ENCODE data around the gene EIF6. TPM values are rescaled to one million over a fixed set of nuclear protein-coding genes. Genes with fewer than 3 reads are reported as not detected.

Gene EIF6
- total and polyA plus RNA-seq, 2 donors: 66.2 to 141 TPM

DNA sequence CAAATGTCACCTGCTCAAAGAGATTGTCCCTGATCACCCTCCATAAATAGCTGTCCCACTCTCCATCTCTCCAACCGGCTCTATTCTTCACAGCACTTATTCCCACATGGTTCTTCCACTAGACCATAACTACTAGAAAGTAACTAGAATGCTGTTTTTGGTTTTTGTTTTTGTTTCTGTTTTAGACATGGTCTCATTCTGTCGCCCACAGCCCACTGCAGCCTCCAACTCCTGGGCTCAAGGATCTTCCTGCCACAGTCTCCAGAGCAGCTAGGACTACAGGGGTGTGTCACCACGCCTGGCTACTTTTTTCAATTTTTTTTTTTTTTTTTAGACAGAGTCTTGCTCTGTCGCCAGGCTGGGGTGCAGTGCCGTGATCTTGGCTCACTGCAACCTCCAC lies 45.8 kb downstream of the EIF6 start:
- DNase-seq (ENCODE audit: extremely low spot score): no peak
- no peak overlapping the region for H3K4me3 ChIP-seq (ENCODE audit: low read depth, low read length)
- 88% methylated on average over 5 of the region's 5 CpGs for WGBS

DNA sequence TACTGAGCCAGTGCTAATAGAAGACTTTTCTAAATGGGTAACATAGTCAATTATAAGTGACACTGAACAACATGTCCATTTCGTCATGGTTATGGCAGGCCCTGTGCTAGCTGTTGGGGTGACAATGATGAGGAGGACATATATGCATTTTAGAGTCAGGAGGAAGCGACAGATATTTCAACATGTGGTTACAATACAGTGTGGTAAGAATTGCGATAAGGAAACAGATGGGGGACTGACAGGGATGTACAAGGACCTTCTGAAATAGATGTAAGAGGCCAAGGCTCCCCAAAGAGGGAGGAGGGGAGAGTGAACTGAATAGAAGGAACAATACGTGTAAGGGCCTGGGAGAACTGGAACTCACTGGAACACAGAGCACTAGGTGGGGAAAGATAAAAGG lies 46.4 kb downstream of the EIF6 start:
- H3K4me1 ChIP-seq (ENCODE audit: insufficient read depth): no peaks in the 10 kb centered on the region
- peaks cover 1% of the 10 kb centered on the region for H3K36me3 ChIP-seq (ENCODE audit: insufficient read depth)
- H3K27ac ChIP-seq (ENCODE audit: low read depth): no peak overlapping the region
- no peak for DNase-seq (ENCODE audit: extremely low spot score)
- WGBS: 84% methylated on average over 4 of the region's 4 CpGs
- H3K4me3 ChIP-seq (ENCODE audit: low read depth, low read length): no peak overlapping the region

More for the DNA sequence above, 45.8 kb downstream of the EIF6 start:
- Histone ChIP-seq H3K4me1 (ENCODE audit: insufficient read depth) (no peaks in the 10 kb centered on the region), H3K36me3 (ENCODE audit: insufficient read depth) (peaks cover 1% of the 10 kb centered on the region), H3K27ac (ENCODE audit: low read depth) (no peak overlapping the region)

DNA sequence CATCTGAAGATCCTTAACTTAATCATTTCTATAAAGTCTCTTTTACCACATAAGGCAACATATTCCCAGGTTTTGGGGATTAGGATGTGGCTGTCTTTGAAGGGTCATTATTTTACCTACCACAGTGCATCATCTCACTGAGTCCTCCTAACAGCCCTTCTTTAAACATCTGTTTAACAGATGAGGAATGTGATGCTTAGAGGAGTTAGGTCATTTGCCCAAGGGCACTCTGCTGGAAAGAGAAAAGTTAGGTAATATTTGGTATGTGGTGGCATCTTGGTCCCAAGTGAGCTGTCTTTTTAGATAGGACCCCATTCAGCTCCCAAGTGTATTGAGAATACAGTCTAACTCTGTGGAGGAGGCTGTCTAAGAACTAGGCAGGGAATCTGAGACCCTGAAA lies 47.1 kb downstream of the EIF6 start:
- no peak for DNase-seq (ENCODE audit: extremely low spot score)
- H3K36me3 ChIP-seq (ENCODE audit: insufficient read depth): peaks cover 1% of the 10 kb centered on the region
- no peak overlapping the region for H3K4me3 ChIP-seq (ENCODE audit: low read depth, low read length)
- H3K27ac ChIP-seq (ENCODE audit: low read depth): no peak overlapping the region
- H3K4me1 ChIP-seq (ENCODE audit: insufficient read depth): no peaks in the 10 kb centered on the region

DNA sequence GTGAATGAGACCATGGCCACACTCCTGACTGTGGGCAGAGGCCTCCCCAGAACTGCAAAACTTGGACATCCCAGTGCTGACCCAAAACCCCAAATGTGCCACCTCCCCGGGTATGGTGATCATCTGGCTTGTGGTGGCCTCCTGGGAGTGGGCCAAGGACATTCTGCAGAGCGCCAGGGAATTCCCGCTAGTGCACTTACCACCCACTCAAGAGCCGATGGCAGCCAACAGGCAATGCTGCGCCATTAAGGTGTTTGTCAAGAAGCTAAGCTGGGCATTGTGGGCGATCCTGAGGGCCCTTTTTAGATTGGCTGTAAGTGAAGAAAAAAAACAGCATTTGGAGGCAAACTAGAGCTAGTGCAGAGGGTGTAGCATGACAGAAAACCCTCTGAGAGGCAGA lies 48.7 kb downstream of the EIF6 start:
- no peak for DNase-seq (ENCODE audit: extremely low spot score)
- Histone ChIP-seq H3K36me3 (ENCODE audit: insufficient read depth) (peaks cover 1% of the 10 kb centered on the region), H3K27ac (ENCODE audit: low read depth) (no peak overlapping the region), H3K4me3 (ENCODE audit: low read depth, low read length) (no peak overlapping the region), H3K4me1 (ENCODE audit: insufficient read depth) (no peaks in the 10 kb centered on the region)
- WGBS: 92% methylated on average over 6 of the region's 6 CpGs

DNA sequence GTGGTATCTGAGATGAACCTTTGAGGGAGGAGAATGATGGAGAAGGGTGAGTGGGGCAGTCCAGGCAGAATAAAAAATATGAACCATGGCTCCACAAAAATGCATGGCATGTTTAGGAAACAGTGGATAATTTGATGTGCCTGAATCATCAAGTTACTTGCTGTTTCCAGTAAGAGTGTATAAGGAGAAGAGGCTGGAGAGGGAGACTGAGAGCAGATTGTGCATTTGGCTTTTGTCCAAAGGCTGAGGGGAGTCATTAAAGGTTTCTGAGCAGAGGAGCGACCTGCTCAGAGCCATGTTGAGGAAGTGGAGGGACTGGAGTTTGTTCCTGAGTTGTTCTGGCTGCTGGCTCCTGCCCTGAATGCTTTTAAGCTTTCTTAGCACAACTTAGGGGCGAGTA lies 52.0 kb downstream of the EIF6 start:
- no peak overlapping the region for H3K27ac ChIP-seq (ENCODE audit: low read depth)
- H3K4me3 ChIP-seq (ENCODE audit: low read depth, low read length): no peak overlapping the region
- H3K4me1 ChIP-seq (ENCODE audit: insufficient read depth): no peaks in the 10 kb centered on the region
- WGBS: 69% methylated on average over 2 of the region's 2 CpGs
- DNase-seq (ENCODE audit: extremely low spot score): no peak
- peaks cover 1% of the 10 kb centered on the region for H3K36me3 ChIP-seq (ENCODE audit: insufficient read depth)

Other genes with a start within 250 kb of the EIF6 start
- 52.3 TPM for gene TRPC4AP, start 192.0 kb downstream of the EIF6 start, total RNA-seq
- gene TRPC4AP, start 192.0 kb downstream of the EIF6 start, polyA plus RNA-seq: 40.0 TPM
- gene EDEM2, start 137.4 kb downstream of the EIF6 start, total RNA-seq: 15.1 TPM
- 17.8 TPM for gene EDEM2, start 137.4 kb downstream of the EIF6 start, polyA plus RNA-seq
- gene PROCR, start 112.7 kb downstream of the EIF6 start, total RNA-seq: 43.0 TPM
- 54.6 TPM for gene PROCR, start 112.7 kb downstream of the EIF6 start, polyA plus RNA-seq
- 1.5 TPM for gene MMP24, start 58.1 kb downstream of the EIF6 start, total RNA-seq
- gene MMP24, start 58.1 kb downstream of the EIF6 start, polyA plus RNA-seq: 0.67 TPM
- gene MMP24OS, start 6.7 kb downstream of the EIF6 start, total RNA-seq: 13.4 TPM
- gene MMP24OS, start 6.7 kb downstream of the EIF6 start, polyA plus RNA-seq: 38.0 TPM
- gene FAM83C, start 7.7 kb upstream of the EIF6 start, total RNA-seq: 0.21 TPM
- 0.18 TPM for gene FAM83C, start 7.7 kb upstream of the EIF6 start, polyA plus RNA-seq
- gene UQCC1, start 127.2 kb upstream of the EIF6 start, total RNA-seq: 33.5 TPM
- gene UQCC1, start 127.2 kb upstream of the EIF6 start, polyA plus RNA-seq: 29.0 TPM
- 0.79 TPM for gene GDF5, start 153.5 kb upstream of the EIF6 start, total RNA-seq
- 0.13 TPM for gene GDF5, start 153.5 kb upstream of the EIF6 start, polyA plus RNA-seq
- gene CEP250, start 170.8 kb upstream of the EIF6 start, total RNA-seq: 18.3 TPM
- 15.7 TPM for gene CEP250, start 170.8 kb upstream of the EIF6 start, polyA plus RNA-seq
- gene C20orf173, start 244.9 kb upstream of the EIF6 start, total RNA-seq: not detected
- gene C20orf173, start 244.9 kb upstream of the EIF6 start, polyA plus RNA-seq: not detected